ENCODE measurements around the gene ST6GALNAC1.
A peak's percentile ranks its signal among the peaks of the same experiment; 100 is the strongest.

The ST6GALNAC1 gene

GRCh38 chr17:76675648-76676047 lies 32.1 kb upstream of the ST6GALNAC1 start:
- no peak for DNase-seq

GRCh38 chr17:76674600-76674999 lies 31.0 kb upstream of the ST6GALNAC1 start:
- no peak for DNase-seq

GRCh38 chr17:76673729-76674128 lies 30.2 kb upstream of the ST6GALNAC1 start:
- DNase-seq = no peak

GRCh38 chr17:76672892-76673291 lies 29.3 kb upstream of the ST6GALNAC1 start:
- DNase-seq = no peak

- DNase-seq = no peak
Observed at GRCh38 chr17:76672270-76672851, 28.8 kb upstream of the ST6GALNAC1 start.

- no peak for DNase-seq
Observed at GRCh38 chr17:76671912-76672262, 28.3 kb upstream of the ST6GALNAC1 start.

- DNase-seq = peak; percentile 100
Observed at GRCh38 chr17:76671123-76671911, 27.8 kb upstream of the ST6GALNAC1 start.

GRCh38 chr17:76670718-76671122 lies 27.2 kb upstream of the ST6GALNAC1 start:
- DNase-seq = no peak

GRCh38 chr17:76670020-76670717 lies 26.6 kb upstream of the ST6GALNAC1 start:
- DNase-seq = no peak

GRCh38 chr17:76667786-76668453 lies 24.4 kb upstream of the ST6GALNAC1 start:
- DNase-seq = no peak

GRCh38 chr17:76667491-76667755 lies 23.9 kb upstream of the ST6GALNAC1 start:
- no peak for DNase-seq

GRCh38 chr17:76660656-76661042 lies 17.1 kb upstream of the ST6GALNAC1 start:
- DNase-seq = no peak

GRCh38 chr17:76659928-76660655 lies 16.5 kb upstream of the ST6GALNAC1 start:
- DNase-seq = peak; percentile 96

GRCh38 chr17:76658242-76658662 lies 14.7 kb upstream of the ST6GALNAC1 start:
- DNase-seq = no peak

- DNase-seq = no peak
Observed at GRCh38 chr17:76657505-76658241, 14.1 kb upstream of the ST6GALNAC1 start.

GRCh38 chr17:76654408-76654807 lies 10.9 kb upstream of the ST6GALNAC1 start:
- DNase-seq = no peak

- no peak for DNase-seq
Observed at GRCh38 chr17:76650504-76650903, 6.9 kb upstream of the ST6GALNAC1 start.

GRCh38 chr17:76646712-76647111 lies 3.2 kb upstream of the ST6GALNAC1 start:
- no peak for DNase-seq

GRCh38 chr17:76645481-76645880 lies 1.9 kb upstream of the ST6GALNAC1 start:
- DNase-seq = no peak

- no peak for DNase-seq
Observed at GRCh38 chr17:76644995-76645394, 1.4 kb upstream of the ST6GALNAC1 start.

- DNase-seq = no peak
Observed at GRCh38 chr17:76642994-76643393, 563 bp downstream of the ST6GALNAC1 start.

- DNase-seq = no peak
Observed at GRCh38 chr17:76642032-76642561, 1.5 kb downstream of the ST6GALNAC1 start.

Data from islet precursor cell (in vitro differentiated cells).